Right atrium auricular region (tissue), 2 donors: ENCODE results near the gene SERINC5. TPM values are rescaled to one million over a fixed set of nuclear protein-coding genes. Genes with fewer than 3 reads are reported as not detected.
"Not testable (repeated sequence)": the region's sequence is repeated elsewhere in the genome, so short reads cannot be mapped to it uniquely, and the experiment has no call there.

Source experiments
- DNase-seq: peaks from one replicate; pipeline ENCODE4 v3.0.0-alpha.2; 2019; ENCODE audit warnings: low spot score
- H3K27ac ChIP-seq, 2 donors: fragments of 200-600 bp; sonication (generic); 1 replicate in 1 of 2; 2 replicates in 1 of 2; pipeline ENCODE4 v1.5.1; 2016 to 2019
- H3K27me3 ChIP-seq, 2 donors: fragments of 200-600 bp; sonication (generic); one replicate each; pipeline versions ENCODE4 v1.5.1 to v1.6.0; 2017 to 2019
- H3K36me3 ChIP-seq: fragments of 200-600 bp; sonication (generic); one replicate; pipeline ENCODE4 v1.5.1; 2016
- H3K4me1 ChIP-seq, 2 donors: fragments of 200-600 bp; sonication (generic); one replicate each; pipeline versions ENCODE4 v1.5.1 to v1.6.0; 2017 to 2019
- H3K4me3 ChIP-seq, 2 donors: fragments of 200-600 bp; sonication (generic); 1 replicate in 1 of 2; 2 replicates in 1 of 2; pipeline ENCODE4 v1.5.1; 2017 to 2019; ENCODE audit warnings: mild to moderate bottlenecking in 1 of 2, moderate library complexity in 1 of 2
- H3K9me3 ChIP-seq, 2 donors: fragments of 200-600 bp; sonication (generic); one replicate each; pipeline ENCODE4 v1.5.1; 2019
- total RNA-seq, 2 donors: library from RNA; depleted of rRNA; stranded (reverse); fragments of >200 nt; gene quantifications; one replicate each; pipeline ENCODE4 v1.1.0, GENCODE V29; 2016
- TF ChIP-seq, protein P1 (sequence below), 2 donors: fragments of 200-600 bp; sonication (generic); IDR thresholded peaks; one replicate each; pipeline ENCODE4 v1.5.1; 2019; ENCODE audit warnings: antibody characterized with exemption in 2 of 2

The SERINC5 gene
- total RNA-seq, 2 donors from 2014 or later = 9.2 to 11.0 TPM

DNA sequence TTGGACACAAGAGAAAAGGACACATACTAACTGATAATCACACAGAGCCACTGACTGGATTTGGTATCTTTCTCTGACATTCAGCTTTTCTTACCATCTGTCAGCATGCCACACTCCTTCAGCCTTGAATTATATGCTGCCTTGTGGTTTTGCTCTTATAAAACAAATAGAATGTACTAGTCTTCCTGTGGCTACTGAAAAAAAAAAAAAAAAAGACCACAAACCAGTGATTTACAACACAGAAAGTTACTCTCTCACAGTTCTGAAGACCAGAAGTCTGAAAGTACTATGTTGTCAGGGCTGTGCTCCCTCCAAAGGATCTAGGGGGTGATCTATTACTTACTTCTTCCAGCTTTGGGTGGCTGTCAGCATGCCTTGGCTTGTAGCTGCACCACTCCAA, 138.4 kb downstream of the SERINC5 start:
- Histone ChIP-seq H3K4me3 (no peak overlapping the region), H3K36me3 (no peaks in the 10 kb centered on the region), H3K4me1 (no peaks in the 10 kb centered on the region), H3K27ac (no peak overlapping the region), H3K27me3 (no peaks in the 10 kb centered on the region), H3K9me3 (no peaks in the 10 kb centered on the region)
- no peak for DNase-seq
- TF ChIP-seq, protein P1, sequence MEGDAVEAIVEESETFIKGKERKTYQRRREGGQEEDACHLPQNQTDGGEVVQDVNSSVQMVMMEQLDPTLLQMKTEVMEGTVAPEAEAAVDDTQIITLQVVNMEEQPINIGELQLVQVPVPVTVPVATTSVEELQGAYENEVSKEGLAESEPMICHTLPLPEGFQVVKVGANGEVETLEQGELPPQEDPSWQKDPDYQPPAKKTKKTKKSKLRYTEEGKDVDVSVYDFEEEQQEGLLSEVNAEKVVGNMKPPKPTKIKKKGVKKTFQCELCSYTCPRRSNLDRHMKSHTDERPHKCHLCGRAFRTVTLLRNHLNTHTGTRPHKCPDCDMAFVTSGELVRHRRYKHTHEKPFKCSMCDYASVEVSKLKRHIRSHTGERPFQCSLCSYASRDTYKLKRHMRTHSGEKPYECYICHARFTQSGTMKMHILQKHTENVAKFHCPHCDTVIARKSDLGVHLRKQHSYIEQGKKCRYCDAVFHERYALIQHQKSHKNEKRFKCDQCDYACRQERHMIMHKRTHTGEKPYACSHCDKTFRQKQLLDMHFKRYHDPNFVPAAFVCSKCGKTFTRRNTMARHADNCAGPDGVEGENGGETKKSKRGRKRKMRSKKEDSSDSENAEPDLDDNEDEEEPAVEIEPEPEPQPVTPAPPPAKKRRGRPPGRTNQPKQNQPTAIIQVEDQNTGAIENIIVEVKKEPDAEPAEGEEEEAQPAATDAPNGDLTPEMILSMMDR (IDR thresholded peaks at IDR 0.05) = no peak

DNA sequence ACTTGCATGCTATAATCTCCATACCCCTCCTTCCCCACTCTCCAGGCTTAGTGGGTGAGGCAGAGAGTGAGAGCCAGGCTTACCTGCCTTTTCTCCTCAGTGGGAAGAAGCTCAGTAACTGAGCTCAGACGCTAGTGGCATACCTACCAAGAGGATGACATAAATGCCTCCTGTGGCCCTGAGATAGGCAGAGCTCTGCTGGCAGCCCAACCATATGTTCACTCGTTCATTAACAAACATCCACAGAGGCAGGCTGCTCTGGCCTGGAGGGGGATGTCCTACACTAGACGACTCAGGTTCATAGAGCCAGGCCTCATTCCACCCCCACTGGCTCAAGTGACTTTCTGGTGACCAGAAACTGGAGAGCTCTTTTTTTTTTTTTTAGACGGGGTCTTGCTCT, 139.4 kb downstream of the SERINC5 start:
- Histone ChIP-seq H3K9me3 (no peaks in the 10 kb centered on the region), H3K27ac (no peak overlapping the region), H3K36me3 (no peaks in the 10 kb centered on the region), H3K4me1 (no peaks in the 10 kb centered on the region), H3K27me3 (no peaks in the 10 kb centered on the region), H3K4me3 (no peak overlapping the region)
- no peak for DNase-seq
- TF ChIP-seq, protein P1 (IDR thresholded peaks at IDR 0.05) = no peak

DNA sequence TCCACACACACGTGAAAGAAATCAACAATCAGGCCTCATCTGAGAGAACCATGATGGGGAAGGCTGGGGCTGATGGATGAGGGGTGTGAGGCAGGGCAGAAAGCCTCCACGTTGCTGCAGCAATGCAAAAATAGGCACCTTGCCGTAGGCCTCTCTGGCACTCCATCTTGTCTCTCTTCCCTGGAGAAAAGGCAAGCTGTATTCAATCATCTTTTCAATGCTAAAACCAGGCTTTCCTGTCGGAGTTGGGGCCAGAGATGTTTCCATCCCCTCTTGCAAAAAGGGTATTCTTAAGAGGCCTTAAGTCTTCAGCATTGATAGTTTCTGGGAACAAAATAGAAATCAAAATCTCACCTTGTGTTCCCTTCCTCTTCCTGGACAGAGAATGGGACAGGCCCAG, 139.8 kb downstream of the SERINC5 start:
- TF ChIP-seq, protein P1 (IDR thresholded peaks at IDR 0.05) = no peak
- DNase-seq = no peak
- Histone ChIP-seq H3K9me3 (no peaks in the 10 kb centered on the region), H3K27ac (no peak overlapping the region), H3K36me3 (no peaks in the 10 kb centered on the region), H3K27me3 (no peaks in the 10 kb centered on the region), H3K4me1 (no peaks in the 10 kb centered on the region), H3K4me3 (no peak overlapping the region)

DNA sequence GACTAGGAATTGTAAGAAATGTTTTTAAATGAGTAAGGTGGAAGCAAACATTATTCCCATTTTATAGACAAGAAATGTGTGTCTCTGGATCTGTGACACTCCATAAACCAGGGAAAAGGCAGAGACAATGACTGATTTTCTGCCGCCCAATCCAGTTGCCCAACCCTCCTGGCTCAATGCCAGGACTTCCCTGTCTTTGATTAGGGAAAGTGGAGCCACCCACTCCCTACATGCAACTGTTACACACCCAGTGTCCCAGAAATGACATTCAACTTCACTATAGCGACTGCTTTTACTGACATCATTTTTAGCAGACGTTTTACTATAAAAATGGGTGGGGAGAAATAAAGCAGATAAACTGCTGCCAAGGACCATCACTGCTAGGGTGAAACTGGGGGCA, 141.0 kb downstream of the SERINC5 start:
- no peak overlapping the region for H3K4me3 ChIP-seq
- TF ChIP-seq, protein P1 (IDR thresholded peaks at IDR 0.05) = no peak
- H3K4me1 ChIP-seq = peaks cover 0 to 6% of the 10 kb centered on the region in 2 donors

DNA sequence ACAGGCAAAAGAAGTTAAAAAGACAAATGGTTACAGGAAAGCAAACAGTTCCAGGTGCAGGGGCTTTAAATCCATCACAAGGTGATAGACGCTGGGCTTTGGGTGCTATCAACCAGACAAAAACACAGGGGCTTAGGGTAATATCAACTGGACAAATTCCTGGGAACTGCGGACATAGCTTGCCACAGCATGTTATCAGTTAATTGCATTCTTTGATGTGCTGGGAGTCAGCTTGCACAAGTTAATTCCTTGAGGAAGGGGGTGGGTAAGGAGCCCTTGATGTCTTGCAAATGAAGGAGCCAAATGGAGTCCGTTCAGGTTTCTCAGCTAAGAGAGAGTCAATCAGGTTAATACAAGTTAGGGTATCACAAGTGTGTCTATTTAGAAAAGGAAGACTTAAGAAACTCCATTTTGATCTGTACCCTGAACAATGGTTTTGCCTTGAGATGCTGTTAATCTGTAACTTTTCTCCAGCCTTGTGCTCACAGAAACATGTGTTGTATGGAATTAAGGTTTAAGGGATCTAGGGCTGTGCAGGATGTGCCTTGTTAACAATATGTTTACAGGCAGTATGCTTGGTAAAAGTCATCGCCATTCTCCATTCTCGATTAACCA, 144.4 kb downstream of the SERINC5 start:
- H3K4me3 ChIP-seq, H3K4me1 ChIP-seq, H3K36me3 ChIP-seq, DNase-seq, H3K9me3 ChIP-seq, H3K27me3 ChIP-seq, H3K27ac ChIP-seq: not testable (repeated sequence)

More for the DNA sequence above, 141.0 kb downstream of the SERINC5 start:
- Histone ChIP-seq H3K36me3 (no peaks in the 10 kb centered on the region), H3K27ac (no peak overlapping the region), H3K27me3 (no peaks in the 10 kb centered on the region), H3K9me3 (no peaks in the 10 kb centered on the region)
- no peak for DNase-seq

DNA sequence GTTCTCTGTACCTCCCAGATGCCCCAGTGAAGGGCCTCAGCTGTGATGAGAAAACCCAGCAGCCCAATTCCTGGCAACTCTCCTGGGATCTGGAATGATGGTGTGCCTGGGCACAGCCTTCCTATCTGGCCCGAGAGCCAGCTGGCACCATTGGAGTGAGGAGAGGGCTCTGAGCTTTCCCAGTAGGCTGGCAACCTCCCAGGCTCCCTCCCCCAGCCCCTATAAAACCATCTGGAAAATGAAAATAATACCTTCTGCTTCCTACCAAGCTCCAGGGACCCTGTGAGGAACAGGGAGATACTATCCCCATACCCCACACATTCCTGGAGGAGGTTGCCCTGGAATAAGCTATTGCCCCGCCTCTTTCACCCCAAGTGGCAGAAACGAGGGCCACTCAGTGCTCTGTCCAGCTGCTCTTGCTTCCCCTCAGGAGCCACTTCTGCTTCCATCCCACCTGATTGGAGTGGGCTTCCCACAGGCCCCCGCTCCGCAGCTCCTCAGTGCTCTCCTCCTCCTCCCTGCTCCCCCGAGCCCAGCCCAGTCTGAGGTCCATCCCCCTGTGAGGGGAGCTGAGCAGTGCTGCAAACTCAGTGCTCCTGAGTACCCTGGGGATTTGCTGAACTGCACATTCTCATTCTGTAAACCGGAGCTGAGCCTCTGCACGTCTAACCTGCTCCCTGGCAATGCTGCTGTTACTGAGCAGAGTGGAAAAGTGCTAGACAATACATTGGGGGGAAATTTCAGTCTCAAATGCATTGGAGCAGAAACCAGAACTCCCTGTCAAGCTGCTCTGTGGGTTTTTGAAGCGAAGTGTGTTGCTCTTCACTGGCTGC, 146.0 kb downstream of the SERINC5 start:
- Histone ChIP-seq H3K4me3 (no peak overlapping the region), H3K27ac (no peak overlapping the region), H3K9me3 (no peaks in the 10 kb centered on the region), H3K4me1 (peaks cover 0 to 9% of the 10 kb centered on the region in 2 donors), H3K27me3 (no peaks in the 10 kb centered on the region), H3K36me3 (no peaks in the 10 kb centered on the region)
- DNase-seq = no peak
- TF ChIP-seq, protein P1 (IDR thresholded peaks at IDR 0.05) = no peak
